ENCODE data around the gene RRAGA.
"Not testable (repeated sequence)": the region's sequence is repeated elsewhere in the genome, so short reads cannot be mapped to it uniquely, and the experiment has no call there.

The RRAGA gene

DNA sequence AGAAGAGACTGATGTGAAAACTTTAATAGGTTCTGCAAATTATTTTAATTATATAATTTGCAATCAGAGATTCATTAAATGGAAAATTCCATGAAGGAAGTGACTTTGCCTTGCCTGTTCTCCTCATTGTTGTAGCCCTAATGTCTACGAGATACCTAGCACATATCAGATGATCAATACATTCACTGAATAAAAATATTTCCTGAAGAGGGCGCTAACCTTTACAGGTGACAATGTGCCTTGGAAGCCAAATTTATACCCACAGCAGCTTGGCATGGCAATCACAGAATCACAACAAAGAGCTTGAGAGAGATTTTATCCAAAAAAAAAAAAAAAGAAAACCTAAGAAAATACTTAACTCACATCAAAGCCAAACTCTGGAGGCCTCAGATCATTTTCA lies 36.1 kb downstream of the RRAGA start:
- DNase-seq (ENCODE audit: low spot score) = no peak

DNA sequence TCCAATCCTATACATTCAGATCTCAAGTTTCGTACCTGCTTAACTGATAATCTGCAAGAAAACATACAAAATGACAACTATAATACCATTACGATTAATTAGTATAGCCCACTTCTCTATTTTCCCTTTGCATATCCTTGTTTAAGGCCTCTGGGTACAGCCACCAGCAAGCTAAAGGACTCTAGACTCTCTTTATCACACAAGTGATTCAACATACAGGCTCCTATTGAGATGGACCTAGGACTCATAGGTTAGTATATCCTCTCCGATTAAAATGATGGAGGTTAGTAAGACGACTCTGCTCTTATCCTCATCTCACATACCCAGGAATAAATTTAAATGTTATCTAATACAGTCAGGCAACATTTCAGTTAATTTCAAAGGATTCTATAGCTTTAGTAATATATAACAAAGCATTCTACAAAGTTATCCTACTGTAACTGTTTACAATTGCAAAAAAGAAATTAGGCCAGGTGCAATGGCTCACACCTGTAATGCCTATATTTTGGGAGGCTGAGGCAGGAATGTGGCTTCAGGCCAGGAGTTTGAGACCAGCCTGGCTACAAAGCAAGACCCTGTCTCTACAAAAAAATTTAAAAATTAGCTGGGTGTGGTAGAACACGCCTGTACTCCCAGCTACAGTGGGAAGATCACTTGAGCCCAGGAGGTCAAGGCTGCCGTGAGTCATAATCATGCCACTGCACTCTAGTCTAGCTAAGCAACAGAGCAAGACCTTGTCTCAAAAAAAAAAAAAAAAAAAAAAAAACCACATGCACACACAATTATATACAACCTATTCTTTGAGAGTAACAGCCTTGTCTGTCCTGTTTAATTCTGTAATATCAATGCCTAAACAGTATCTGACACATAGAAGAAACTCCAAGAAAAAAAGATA lies 38.1 kb downstream of the RRAGA start:
- DNase-seq (ENCODE audit: low spot score) = no peak

DNA sequence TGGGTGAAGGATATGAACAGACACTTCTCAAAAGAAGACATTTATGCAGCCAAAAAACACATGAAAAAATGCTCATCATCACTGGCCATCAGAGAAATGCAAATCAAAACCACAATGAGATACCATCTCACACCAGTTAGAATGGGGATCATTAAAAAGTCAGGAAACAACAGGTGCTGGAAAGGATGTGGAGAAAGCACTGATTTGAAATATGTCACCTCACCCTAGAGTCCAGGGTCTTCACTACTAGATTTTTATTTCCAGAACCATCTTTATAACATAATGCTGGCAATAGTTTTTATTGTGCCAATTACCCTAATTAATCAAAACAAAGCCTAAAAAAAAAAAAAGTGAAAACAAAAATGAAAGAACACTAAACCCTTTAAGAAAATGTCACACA lies 48.2 kb downstream of the RRAGA start:
- DNase-seq (ENCODE audit: low spot score) = not testable (repeated sequence)
